K562 (cell line): ENCODE data around the gene GALNT9. TPM values are rescaled to one million over a fixed set of nuclear protein-coding genes. Genes with fewer than 3 reads are reported as not detected.

Experiments used
- NR2C2 ChIP-seq, 2 experiments: fragments of 200-800 bp in 1 of 2; sonication (Bioruptor generic) in 1 of 2; sonication (generic) in 1 of 2; formaldehyde crosslinking in 1 of 2; IDR thresholded peaks; 2 replicates each; pipeline versions ENCODE4 v1.6.1 to v1.8.0; 2016 to 2022; ENCODE audit warnings: mild to moderate bottlenecking in 1 of 2, missing compliant biosample characterization in 1 of 2, missing genetic modification characterization in 1 of 2, missing genetic modification reagents in 1 of 2
- ZNF121 ChIP-seq: sonication (generic); formaldehyde crosslinking; conservative IDR thresholded peaks from 2 replicates; pipeline ENCODE4 v1.8.0; 2022; ENCODE audit warnings: missing genetic modification reagents
- polyA plus RNA-seq, 8 experiments: library from polyadenylated mRNA; depleted of rRNA in 4 of 8; stranded (reverse) in 5 of 8; unstranded in 3 of 8; fragments of >200 nt; fragmentation: Nextera tagmentation in 2 of 8; fragmentation: Illumina TruSeq in 1 of 8; extraction: Ambion mirVana in 2 of 8; extraction: Trizol in 1 of 8; gene quantifications; 2 replicates each; pipeline versions ENCODE4 v1.2.1 to v1.2.3, GENCODE V29; 2011 to 2014; ENCODE audit warnings: inconsistent platforms in 1 of 8, missing spikeins in 1 of 8
- total RNA-seq, 7 experiments: library from RNA; depleted of rRNA in 6 of 7; stranded (reverse); fragments of >200 nt in 6 of 7; fragmentation: Illumina TruSeq in 2 of 7; extraction: Trizol in 2 of 7; gene quantifications; 2 replicates each; pipeline versions ENCODE4 v1.2.1 to v1.2.3, GENCODE V29; 2011 to 2021; ENCODE audit warnings: low replicate concordance in 1 of 7
- TF ChIP-seq, protein P1 (sequence below): fragments of 150-350 bp; IDR thresholded peaks from 2 replicates; pipeline ENCODE4 v1.6.1; 2014; ENCODE audit warnings: low read depth, mild to moderate bottlenecking, low read length, borderline replicate concordance
- TF ChIP-seq, protein P2 (sequence below): fragments of 250-450 bp; sonication (Bioruptor Pico); IDR thresholded peaks from 2 replicates; pipeline ENCODE4 v1.8.0; 2021; ENCODE audit warnings: moderate library complexity, mild to moderate bottlenecking, inconsistent platforms

Gene GALNT9
- total and polyA plus RNA-seq, 9 of the 15 experiments (the other 6 are each of a cell fraction or from before 2014, with no cell fraction given), result not detected

DNA sequence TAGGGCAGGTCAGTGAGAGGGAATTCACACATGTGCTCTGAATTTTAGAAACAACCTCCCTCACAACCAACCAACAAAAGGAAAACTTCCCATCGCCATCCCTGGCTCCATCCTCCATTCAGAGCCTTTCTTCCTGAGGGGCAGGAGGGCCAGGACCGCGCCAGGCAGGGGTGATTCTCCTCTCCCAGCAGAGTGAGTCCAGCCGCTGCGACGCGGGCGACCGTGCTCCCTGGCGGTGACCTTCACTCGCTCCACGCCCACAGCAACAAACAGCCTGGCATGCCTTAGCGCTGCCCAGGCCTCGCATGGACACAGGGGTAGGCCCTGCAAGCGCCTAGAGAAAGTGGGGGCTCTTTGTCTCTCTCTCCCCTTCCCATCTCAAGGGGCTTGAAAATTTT is 3.7 kb downstream of the GALNT9 start (continued):
- TF ChIP-seq, protein P1, sequence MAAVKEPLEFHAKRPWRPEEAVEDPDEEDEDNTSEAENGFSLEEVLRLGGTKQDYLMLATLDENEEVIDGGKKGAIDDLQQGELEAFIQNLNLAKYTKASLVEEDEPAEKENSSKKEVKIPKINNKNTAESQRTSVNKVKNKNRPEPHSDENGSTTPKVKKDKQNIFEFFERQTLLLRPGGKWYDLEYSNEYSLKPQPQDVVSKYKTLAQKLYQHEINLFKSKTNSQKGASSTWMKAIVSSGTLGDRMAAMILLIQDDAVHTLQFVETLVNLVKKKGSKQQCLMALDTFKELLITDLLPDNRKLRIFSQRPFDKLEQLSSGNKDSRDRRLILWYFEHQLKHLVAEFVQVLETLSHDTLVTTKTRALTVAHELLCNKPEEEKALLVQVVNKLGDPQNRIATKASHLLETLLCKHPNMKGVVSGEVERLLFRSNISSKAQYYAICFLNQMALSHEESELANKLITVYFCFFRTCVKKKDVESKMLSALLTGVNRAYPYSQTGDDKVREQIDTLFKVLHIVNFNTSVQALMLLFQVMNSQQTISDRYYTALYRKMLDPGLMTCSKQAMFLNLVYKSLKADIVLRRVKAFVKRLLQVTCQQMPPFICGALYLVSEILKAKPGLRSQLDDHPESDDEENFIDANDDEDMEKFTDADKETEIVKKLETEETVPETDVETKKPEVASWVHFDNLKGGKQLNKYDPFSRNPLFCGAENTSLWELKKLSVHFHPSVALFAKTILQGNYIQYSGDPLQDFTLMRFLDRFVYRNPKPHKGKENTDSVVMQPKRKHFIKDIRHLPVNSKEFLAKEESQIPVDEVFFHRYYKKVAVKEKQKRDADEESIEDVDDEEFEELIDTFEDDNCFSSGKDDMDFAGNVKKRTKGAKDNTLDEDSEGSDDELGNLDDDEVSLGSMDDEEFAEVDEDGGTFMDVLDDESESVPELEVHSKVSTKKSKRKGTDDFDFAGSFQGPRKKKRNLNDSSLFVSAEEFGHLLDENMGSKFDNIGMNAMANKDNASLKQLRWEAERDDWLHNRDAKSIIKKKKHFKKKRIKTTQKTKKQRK, result no peak
- TF ChIP-seq, protein P2, sequence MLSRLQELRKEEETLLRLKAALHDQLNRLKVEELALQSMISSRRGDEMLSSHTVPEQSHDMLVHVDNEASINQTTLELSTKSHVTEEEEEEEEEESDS (CRISPR knock-in tag), result no peak
- TF ChIP-seq NR2C2 (CRISPR knock-in tag; IDR thresholded peaks at IDR 0.05), result no peak
- TF ChIP-seq NR2C2 (tag; IDR thresholded peaks at IDR 0.05), result no peak
- no peak for TF ChIP-seq ZNF121 (CRISPR knock-in tag)
- TF ChIP-seq, all 486 proteins: peak for 0
